Inflammatory macrophage treated with lipopolysaccharide for 4 hours (primary cell): ENCODE data around the gene HCN3.
A peak's percentile ranks its signal among the peaks of the same experiment; 100 is the strongest.
"Not testable (repeated sequence)": the region's sequence is repeated elsewhere in the genome, so short reads cannot be mapped to it uniquely, and the experiment has no call there.

ENCODE experiments used
- DNase-seq: peaks from one replicate; pipeline ENCODE4 v3.0.0-alpha.2; 2020

The HCN3 gene

GRCh38 chr1:155318082-155318481 lies 40.8 kb downstream of the HCN3 start:
- no peak for DNase-seq

- DNase-seq, result no peak
Measured at GRCh38 chr1:155319536-155319935, 42.3 kb downstream of the HCN3 start.

- DNase-seq, result no peak
Measured at GRCh38 chr1:155320252-155320651, 43.0 kb downstream of the HCN3 start.

- DNase-seq, result peak; percentile 58
Measured at GRCh38 chr1:155320661-155321617, 43.7 kb downstream of the HCN3 start, which contains the start of gene RUSC1. RUSC1 (plus strand) TSS chr1:155320894; CDS start chr1:155321774, 880 bp downstream.

GRCh38 chr1:155321639-155322503 lies 44.6 kb downstream of the HCN3 start:
- DNase-seq, result no peak

- DNase-seq, result peak; percentile 35
Measured at GRCh38 chr1:155322571-155322952, 45.3 kb downstream of the HCN3 start.

- peak; percentile 90 for DNase-seq
Measured at GRCh38 chr1:155322953-155323728, 45.9 kb downstream of the HCN3 start.

GRCh38 chr1:155323729-155324036 lies 46.4 kb downstream of the HCN3 start:
- peak; percentile 91 for DNase-seq

- peak; percentile 99 for DNase-seq
Measured at GRCh38 chr1:155324037-155324716, 46.9 kb downstream of the HCN3 start.

- DNase-seq, result peak; percentile 40
Measured at GRCh38 chr1:155324717-155325602, 47.7 kb downstream of the HCN3 start.

- no peak for DNase-seq
Measured at GRCh38 chr1:155325603-155325893, 48.3 kb downstream of the HCN3 start.

- no peak for DNase-seq
Measured at GRCh38 chr1:155326020-155326526, 48.8 kb downstream of the HCN3 start.

GRCh38 chr1:155326631-155327037 lies 49.4 kb downstream of the HCN3 start:
- DNase-seq, result no peak

GRCh38 chr1:155327981-155328380 lies 50.7 kb downstream of the HCN3 start:
- DNase-seq, result no peak

GRCh38 chr1:155328856-155329255 lies 51.6 kb downstream of the HCN3 start:
- DNase-seq, result not testable (repeated sequence)

GRCh38 chr1:155329980-155330598 lies 52.8 kb downstream of the HCN3 start:
- DNase-seq, result no peak

GRCh38 chr1:155334962-155335361 lies 57.7 kb downstream of the HCN3 start:
- no peak for DNase-seq
